HG03097 (cell line): ENCODE results near the gene CSTF3.
"Not testable (repeated sequence)": the region's sequence is repeated elsewhere in the genome, so short reads cannot be mapped to it uniquely, and the experiment has no call there.

Experiments used
- ATAC-seq: cut with Tn5 transposase; IDR thresholded peaks from one replicate; pipeline ENCODE4 v1.9.1; 2021; ENCODE audit not compliant: unreplicated experiment, low FRiP score

The CSTF3 gene

DNA sequence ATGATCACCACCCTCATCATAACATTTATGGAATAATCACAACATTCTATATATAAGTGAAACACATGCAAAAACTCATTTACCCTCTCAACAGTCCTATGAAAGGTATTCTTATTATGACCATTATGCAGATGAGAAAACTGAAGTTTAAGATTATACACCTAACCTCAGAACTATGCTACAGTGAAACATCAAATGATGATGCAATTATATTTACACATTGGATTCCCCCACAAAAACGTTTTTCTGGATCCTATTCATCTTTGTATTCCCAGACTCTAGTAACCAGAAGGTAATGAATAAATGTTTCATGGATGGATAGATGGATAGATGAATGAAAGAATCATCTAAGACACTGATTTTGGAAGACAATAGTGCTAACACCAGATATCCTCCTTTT, 67.1 kb downstream of the CSTF3 start:
- no peak for ATAC-seq

DNA sequence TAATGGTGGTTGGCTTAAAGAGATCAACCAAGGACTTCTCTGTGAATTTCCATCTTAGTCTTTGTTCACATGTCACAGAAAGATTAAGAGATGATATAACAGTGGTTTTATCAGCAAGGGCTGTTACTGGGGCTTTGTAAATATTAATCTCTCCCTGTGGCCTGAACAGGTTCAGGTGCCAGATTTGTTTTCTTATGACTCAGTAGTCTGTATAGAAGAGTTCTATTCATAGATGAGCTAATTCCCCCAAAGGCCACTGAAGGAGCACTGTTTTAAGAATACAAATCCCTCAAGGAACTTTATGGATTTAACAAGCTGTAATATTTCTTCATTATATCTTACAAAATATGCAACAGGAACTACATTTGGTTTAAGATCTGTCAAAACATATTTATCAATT, 71.5 kb downstream of the CSTF3 start:
- no peak for ATAC-seq

DNA sequence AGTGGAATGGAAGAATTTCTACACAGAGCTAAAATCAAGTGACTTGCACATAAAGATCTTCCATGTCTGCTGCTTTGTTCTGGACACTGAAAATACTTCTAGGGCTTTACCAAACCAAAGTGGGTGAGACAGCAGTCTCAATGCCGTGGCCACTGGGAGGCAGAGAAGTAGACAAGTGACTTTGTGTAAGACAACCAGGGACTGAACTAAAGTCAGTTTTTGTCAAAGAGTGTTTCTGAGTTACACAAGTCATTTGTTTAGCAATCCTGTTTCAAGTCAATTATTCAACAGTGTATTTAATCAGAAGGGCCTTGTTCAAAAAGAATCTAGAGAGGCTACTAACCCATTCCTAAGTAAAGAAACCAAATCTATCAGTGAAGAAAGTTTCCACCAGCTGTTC, 75.3 kb downstream of the CSTF3 start:
- no peak for ATAC-seq

DNA sequence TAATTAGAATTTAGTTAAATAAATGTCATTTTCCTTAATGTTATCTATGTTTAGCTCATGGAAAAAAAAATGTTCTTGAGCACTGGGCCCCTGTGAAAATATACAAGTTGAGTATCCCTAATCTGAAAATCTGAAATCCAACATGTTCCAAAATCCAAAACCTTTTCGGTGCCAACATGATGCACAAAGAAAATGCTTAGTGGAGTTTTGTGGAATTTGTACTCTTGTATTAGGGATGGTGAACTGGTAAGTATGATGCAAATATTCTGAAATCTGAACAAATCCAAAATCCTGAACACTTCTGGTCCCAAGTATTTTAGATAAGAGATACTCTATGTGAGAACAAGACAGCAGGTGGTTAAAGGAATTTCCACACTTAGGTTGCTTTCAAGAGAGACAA, 77.4 kb downstream of the CSTF3 start:
- ATAC-seq: no peak

DNA sequence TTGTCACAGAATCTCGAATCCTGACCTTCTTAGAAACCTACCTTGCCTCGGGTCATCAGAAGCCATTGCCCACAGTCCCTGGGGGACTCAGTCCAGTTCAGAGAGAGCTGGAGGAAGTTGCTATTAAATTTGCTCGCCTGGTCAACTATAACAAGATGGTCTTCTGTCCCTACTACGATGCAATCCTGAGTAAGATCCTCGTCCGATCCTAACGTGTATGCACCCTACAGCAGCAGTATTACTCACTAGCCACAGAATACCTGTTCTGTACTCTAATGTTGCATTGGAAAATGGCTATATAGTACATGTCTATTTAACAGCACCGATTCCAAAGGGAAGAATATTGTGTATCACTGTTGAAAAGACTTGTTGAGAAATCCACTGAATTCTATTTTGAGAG, 88.8 kb downstream of the CSTF3 start:
- no peak for ATAC-seq

DNA sequence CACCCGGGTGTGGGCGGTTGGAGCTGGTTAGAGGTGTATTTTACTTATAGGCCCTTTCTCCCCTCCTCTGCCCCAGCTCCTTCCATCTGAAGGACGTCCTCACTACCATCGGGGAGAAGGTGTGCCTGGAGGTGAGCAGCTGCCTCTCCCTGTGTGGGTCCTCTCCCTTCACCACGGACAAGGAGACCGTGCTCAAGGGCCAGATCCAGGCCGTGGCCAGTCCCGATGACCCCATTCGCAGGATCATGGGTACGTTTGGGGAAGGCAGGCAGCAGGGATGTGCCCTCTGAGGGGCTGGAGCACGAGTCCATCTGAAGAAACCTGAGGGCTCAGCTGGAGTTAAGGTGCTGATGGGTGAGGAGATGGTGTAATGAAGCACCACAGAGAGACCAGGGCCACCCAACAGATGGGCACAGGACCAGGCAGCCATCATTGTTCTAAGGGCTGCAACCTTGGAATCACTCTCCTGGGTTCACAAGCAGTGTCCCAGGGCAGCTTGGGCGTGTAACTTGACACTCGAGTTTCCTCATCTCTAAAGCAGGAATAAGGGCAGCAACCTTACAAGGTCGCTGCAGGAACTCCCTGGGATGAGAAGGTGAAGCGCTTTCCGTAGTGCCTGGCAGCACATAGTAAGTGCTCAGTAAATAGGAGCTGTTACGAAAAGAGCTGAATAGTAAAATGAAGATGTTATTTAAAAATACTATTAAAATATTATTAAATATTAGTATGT, 92.5 kb downstream of the CSTF3 start:
- ATAC-seq: no peak

DNA sequence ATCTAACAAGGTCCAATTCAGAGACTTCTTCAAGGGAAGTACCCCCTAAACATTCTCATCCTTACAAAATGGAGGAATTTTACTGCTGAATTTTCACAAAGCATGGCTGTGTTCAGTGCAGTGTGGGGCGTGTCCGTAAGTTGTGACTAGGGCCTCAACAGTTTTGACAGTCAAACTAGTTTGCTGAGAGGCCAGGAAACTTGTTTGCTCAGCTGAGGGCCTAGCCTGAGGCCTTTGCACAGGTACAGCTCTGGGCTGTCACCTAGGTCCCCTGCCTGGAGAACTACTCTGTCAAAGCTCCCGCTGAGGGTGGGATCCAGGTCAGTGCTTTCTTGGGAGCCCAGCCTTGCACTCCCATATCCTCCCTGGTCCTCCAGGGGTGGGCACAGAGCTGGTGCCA, 94.0 kb downstream of the CSTF3 start:
- ATAC-seq: no peak

DNA sequence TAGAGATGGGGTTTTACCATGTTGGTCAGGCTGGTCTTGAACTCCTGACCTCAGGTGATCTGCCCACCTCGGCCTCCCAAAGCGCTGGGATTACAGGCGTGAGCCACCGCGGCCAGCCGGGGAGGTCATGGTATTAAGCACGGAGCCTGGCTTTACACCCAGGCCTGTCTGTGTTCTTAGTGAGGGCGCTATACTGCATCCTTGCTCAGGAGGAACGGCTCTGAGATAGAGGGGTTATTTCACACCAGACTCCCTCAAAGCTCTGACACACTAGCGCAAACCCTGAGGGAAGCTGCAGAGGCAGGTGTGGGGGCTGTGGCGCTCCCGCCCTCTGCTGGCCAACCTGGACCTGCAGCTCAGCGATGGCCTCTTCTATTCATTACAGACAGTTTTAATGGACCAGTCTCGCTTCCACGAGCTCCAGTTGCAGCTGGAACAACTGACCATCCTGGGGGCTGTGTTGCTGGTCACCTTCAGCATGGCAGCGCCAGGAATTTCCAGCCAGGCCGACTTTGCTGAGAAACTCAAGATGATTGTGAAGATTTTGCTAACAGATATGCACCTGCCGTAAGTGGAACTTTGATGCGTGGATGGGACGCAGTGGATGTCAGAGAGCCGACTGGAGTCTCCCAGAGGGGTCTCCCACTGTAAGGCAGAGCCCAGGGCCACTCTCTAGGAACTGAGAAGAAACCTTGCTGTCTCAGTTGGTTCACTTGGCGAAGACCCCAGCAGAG, 95.7 kb downstream of the CSTF3 start:
- peak; percentile 56 for ATAC-seq

DNA sequence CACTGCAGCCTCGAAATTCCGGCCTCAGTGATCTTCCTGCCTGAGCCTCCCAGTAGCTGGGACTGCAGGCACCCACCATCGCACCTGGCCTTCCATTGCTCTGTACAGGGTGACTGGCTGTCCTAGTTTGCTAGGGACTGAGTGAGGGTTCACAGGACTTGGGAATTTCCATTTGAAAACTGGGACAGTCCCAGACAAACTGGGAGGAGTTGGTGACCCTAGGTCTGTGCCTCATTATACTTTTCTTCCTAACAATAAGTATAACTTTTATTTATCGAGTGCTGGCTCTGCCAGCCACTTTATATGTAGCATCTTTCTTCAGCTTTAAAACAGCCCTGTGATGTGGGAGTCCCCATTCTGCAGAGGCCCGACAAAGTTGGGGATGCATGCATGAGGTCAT, 96.4 kb downstream of the CSTF3 start:
- ATAC-seq: no peak

DNA sequence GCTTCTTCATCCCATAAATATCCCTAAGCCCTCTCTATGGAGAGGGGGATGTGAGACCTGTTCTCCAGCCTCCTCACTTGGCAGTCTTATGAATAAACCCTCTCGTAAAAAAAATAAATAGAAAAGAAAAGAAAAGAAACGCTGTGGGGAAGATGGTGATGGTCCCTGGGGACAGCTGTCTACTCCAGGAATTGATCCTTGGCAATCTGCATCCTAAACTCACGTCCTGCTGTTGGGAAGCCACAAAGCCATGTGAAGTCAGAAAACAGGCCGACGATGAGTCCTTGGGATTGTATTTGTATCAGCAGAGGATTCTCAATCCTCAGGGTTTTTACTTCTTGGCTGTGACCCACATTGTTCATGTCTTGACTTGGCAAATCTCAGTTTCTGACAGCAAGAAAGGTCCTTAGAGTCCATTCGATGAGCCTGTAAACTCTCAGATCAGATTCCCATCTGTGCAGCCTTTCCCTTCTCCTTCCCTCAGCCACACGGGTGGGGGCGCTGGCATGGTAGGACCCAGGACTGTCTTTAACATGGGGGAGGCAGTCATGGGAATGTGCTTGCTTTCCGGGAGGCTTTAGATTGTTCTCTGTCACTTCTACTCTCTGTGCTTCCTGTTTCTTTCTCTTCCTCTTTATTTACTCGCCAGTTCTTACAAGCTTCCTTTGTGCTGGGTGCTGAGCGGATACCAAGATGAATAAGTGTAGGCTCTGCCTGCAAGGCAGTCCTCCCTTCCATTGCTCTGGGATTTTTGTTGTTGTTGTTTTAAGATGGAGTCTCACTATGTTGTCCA, 97.1 kb downstream of the CSTF3 start:
- ATAC-seq: no peak

DNA sequence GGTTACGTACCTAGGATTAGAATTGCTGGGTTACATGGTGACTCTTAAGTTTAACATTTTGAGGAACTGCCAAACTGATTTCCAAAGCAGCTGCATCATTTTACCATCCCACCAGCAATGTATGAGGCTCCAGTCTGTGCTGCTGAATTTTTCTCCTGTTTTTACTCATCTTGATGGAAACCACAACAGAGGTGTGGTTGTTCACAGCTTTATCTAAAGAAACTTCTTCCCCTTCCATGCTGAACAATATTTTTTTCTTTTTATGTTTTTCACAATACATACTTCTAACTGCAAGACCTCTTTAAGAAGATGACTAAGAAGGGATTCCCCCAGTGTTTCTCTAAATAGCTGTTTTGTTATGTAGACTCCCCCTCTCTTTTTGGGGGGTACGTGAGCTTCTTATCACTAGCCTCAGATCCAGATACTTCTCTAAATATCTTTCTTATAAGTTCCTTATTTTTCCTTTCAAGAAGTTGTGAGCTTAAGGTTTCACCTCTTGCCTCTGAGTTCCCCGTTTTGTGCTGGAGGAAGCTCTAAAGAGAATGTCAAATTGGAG, 97.9 kb downstream of the CSTF3 start:
- no peak for ATAC-seq

DNA sequence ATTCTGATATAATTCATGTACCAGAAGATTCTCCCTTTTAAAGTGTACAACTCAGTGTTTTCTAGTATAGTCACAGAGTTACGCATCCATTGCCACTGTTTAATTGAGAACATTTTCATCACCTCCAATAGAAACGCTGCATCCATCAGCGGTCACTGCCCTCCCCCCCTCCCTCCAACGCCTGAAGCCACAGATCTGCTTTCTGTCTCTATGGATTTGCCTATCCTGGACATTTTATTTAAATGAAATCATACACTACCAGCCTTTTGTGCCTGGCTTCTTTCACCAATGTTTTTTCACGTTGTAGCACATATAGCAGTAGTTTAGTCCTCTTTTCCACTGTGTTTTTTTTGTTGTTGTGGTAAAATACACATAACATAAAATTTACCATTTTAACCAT, 99.1 kb downstream of the CSTF3 start:
- ATAC-seq: no peak

DNA sequence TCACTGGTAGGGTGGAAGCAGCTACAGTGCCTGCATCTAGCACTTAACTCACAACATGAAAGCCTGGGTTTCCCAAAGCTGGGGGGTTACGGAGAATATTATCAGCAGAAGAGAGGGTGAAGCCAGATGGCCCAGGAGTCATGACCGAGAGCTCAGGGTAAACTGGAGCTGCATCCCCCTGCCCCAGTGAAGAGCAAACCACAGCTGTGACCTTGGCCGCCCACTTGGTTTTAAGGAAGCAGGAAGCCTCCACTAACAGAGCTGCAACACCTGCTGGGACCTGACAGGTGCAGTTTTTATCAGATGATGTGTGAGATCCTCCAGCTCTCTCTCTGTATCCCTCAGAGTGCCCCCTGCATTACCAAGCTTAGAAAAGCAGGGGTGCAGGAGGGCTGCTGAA, 101.0 kb downstream of the CSTF3 start:
- ATAC-seq: no peak

DNA sequence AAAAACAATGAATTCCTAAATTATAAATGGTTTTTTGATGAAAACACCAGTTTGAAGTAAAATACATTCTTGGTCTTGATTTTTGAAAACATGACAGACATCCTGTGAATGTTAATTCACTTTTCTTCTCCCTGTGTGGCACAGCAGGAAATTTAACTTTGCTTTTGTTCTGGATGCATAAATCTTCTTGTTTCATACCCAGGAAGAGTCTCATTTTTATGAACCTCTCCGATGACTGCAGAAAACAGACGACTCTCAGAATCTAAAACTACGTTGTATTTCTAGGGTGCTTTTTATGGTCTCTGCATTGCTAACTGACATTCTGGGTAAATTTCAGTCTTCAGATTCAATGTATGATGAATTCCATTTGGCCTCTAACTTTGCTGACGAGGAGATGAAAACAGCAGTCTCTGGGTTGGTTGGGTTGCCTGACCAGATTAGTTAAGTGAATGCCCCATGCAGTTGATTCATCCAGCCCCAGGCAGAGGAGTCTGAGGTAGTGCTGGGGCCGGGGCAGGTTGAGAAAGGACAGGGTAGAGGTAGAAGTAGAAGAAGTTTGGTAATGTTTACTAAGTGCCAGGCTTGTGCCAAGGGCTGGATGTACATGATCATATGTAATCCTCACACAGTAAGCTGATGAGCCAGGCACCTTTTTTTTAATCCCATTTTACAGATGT, 101.8 kb downstream of the CSTF3 start:
- no peak for ATAC-seq

DNA sequence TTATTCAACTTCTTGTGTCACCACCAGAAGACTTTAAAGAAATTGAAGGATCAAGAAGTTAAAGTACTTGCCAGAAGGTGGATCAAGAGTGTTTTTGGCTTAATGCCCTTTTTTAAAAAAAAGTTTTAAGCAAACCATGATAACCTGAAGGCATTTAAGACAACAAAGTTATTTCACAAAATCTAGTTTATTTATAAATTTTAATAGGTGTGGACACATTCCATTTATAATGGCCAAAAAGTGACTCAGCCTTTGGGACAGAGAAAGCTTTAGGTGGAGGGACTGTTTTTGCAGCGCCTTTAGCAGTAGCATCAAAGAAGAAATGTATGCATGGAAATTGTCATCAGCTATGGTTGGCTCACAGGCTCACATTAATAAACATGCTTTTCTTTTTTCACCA, 104.0 kb downstream of the CSTF3 start:
- ATAC-seq: no peak

DNA sequence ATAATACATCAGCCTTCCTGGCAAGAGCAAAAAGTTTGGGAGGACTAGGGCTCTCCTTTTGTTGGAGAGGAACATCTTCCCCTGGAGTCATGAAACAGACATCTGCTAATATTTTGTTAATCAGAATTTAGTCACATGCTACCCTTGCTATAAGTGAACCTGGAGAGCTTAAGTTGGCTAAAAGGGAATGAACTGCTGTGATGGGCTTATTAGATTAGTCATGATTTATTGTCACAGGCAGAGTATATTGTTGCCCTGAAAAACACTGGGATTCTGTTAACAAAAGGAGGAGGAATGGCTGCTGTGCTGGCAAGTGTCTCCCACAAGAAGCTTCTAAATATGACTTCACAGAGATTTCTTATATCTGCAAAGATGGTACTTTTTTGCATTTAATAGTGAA, 105.9 kb downstream of the CSTF3 start:
- ATAC-seq: no peak

DNA sequence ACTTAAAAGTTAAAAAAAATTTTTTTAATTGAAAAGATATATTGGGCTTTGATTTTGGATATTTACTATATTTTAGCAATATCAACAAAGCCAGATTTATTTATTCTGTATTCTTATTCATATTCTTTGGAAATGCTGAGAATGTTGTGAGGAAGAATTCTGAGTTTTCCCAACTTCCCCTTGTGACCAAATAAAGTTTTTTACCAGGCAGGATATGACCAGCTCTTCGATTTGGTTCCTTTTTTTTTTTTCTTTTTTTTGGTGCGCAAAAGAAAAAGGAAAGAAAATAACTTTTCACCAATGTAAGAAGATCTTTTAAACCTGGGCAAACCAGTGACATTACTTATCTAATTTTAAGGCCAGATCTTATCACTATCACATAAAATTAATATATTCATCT, 109.0 kb downstream of the CSTF3 start:
- ATAC-seq: no peak

DNA sequence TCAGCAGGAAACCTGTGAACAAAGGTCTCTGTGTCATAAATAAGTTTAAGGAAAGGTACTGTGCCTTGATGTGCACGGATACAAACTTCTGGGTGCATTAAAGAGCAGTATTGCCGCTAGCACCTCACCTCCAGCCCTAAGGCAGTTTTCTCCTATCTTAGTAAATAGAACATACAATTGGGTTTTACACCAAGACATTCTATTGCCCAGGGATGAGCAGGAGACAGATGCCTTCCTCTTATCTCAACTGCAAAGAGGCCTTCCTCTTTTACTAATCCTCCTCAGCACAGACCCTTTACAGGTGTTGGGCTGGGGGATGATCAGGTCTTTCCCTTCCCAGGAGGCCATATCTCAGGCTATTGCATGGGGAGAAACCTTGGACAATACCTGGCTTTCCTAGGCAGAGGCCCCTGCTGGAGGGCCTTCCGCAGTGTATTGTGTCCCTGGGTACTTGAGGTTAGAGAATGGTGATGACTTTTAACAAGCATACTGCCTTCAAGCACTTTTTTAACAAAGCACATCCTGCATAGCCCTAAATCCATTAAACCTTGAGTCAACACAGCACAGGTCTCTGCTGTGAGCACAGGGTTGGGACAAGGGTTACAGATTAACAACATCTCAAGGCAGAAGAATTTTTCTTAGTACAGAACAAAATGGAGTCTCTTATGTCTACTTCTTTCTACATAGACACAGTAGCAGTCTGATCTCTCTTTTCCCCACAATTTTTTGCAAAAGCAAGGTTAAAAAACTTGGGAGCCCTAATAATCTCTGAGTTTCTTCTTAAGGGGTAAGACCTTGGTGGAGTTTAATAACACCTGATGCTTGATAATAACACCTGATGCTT, 111.5 kb downstream of the CSTF3 start:
- ATAC-seq: not testable (repeated sequence)

DNA sequence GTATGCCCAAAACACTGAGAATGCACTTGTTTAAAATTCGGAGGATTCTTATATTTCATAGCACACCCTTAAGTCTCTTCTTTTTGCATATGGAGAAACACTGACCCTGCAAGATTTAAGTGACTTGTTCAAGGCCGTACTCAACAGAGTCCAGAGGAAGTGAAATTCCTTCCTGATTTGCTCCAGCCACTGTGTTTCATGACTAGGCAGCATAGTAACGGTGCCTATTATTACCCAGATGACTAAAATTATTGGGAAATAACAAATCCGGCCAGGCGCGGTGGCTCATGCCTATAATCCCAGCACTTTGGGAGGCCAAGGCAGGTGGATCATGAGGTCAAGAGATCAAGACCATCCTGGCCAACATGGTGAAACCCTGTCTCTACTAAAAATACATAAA, 112.6 kb downstream of the CSTF3 start:
- not testable (repeated sequence) for ATAC-seq
